ENCODE results near the gene TRMT1L. TPM values are rescaled to one million over a fixed set of nuclear protein-coding genes. Genes with fewer than 3 reads are reported as not detected.

Gene TRMT1L
- total and polyA plus RNA-seq, 2 donors (not counting 3 experiments of a cell fraction or from before 2014, with no cell fraction given), result 7.9 to 12.8 TPM

DNA sequence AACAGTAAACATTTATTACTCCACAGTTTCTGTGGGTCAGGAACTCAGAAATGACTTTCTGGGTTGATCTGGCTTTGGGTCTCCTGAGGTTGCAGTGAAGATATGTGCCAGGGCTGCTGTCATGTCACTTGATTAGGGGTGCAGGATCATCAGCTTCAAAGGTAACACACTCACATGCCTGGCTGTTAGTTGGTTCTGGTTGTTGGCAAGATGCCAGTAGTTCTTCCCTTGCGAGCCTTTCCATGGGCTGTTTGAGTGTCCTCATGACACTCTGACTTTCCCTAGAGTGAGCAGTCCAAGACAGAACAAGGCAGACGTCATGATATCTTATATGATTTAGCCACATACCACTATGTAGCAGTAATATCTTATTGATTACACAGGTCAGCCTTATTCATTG is 2.0 kb upstream of the TRMT1L start:
- BruUV-seq (replicated peaks), result no TSS peak
- no peak overlapping the region for H3K4me3 ChIP-seq (replicated peaks in 1 of 3; ENCODE audit: insufficient read depth in 1 of 3, low read depth in 1 of 3, low read length in 3 of 3)
- no peaks in the 10 kb centered on the region for H3K27me3 ChIP-seq (ENCODE audit: control insufficient read depth in 2 of 2, insufficient read depth in 2 of 2, low read length in 2 of 2)
- POLR2A ChIA-PET, result no interaction called here
- CTCF ChIA-PET, result interaction anchor here (0.7 to 3.3 kb wide), 4 partner anchors 11 to 522 kb away, joined by 3 to 36 read pairs (median 4); no protein-coding TSS in a partner anchor
- DNase-seq (ENCODE audit: low read depth, low spot score), result no peak
- peaks cover 8% of the 10 kb centered on the region for H3K79me2 ChIP-seq (ENCODE audit: control insufficient read depth, insufficient read depth, low read length)
- peaks cover 15% of the 10 kb centered on the region for H3K4me1 ChIP-seq (ENCODE audit: control insufficient read depth, extremely low read depth, insufficient read depth, low read length)
- peak overlapping the region; percentile 98 for H3K4me2 ChIP-seq (ENCODE audit: insufficient read depth, low read length)
- H3K9me3 ChIP-seq (replicated peaks; ENCODE audit: control insufficient read depth, insufficient read depth, low read length), result no peaks in the 10 kb centered on the region
- no peak overlapping the region for H3K27ac ChIP-seq (ENCODE audit: insufficient read depth, low read depth, low read length)
- TF ChIP-seq, protein P1, sequence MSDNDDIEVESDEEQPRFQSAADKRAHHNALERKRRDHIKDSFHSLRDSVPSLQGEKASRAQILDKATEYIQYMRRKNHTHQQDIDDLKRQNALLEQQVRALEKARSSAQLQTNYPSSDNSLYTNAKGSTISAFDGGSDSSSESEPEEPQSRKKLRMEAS (IDR thresholded peaks at IDR 0.05; ENCODE audit: insufficient read depth, insufficient read length), result no peak
- TF ChIP-seq, protein P2, sequence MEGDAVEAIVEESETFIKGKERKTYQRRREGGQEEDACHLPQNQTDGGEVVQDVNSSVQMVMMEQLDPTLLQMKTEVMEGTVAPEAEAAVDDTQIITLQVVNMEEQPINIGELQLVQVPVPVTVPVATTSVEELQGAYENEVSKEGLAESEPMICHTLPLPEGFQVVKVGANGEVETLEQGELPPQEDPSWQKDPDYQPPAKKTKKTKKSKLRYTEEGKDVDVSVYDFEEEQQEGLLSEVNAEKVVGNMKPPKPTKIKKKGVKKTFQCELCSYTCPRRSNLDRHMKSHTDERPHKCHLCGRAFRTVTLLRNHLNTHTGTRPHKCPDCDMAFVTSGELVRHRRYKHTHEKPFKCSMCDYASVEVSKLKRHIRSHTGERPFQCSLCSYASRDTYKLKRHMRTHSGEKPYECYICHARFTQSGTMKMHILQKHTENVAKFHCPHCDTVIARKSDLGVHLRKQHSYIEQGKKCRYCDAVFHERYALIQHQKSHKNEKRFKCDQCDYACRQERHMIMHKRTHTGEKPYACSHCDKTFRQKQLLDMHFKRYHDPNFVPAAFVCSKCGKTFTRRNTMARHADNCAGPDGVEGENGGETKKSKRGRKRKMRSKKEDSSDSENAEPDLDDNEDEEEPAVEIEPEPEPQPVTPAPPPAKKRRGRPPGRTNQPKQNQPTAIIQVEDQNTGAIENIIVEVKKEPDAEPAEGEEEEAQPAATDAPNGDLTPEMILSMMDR (IDR thresholded peaks at IDR 0.05; ENCODE audit: extremely low read depth in 1 of 2, insufficient read depth in 1 of 2, low read depth in 1 of 2, low read length in 2 of 2), result no peak
- TF ChIP-seq POLR2AphosphoS5 (IDR thresholded peaks at IDR 0.05; ENCODE audit: insufficient read depth, low read depth, low read length), result no peak
- TF ChIP-seq EZH2 (IDR thresholded peaks at IDR 0.05; ENCODE audit: borderline replicate concordance, low read depth, low read length, severe bottlenecking), result no peak
- TF ChIP-seq GATA2 (IDR thresholded peaks at IDR 0.05; ENCODE audit: insufficient read depth, insufficient read length, low read depth, low read length), result no peak
- TF ChIP-seq JUN (IDR thresholded peaks at IDR 0.05; ENCODE audit: borderline replicate concordance, insufficient read depth, insufficient read length, low read depth), result no peak
- TF ChIP-seq FOS (IDR thresholded peaks at IDR 0.05; ENCODE audit: borderline replicate concordance, insufficient read depth, low read length), result no peak
- TF ChIP-seq MYC (IDR thresholded peaks at IDR 0.05; ENCODE audit: low read depth, low read length), result no peak
- no peak for TF ChIP-seq POLR2A (IDR thresholded peaks at IDR 0.05; ENCODE audit: low read depth, low read length)
- FAIRE-seq, result no peak
- dilution Hi-C loops (cut with MboI; ENCODE audit: extremely low pct_ligation_motif_present, low sequenced_read_pairs), result no loop called here
- H3K36me3 ChIP-seq (ENCODE audit: control insufficient read depth in 2 of 2, extremely low read depth in 1 of 2, insufficient read depth in 2 of 2, low read length in 2 of 2), result no peaks in the 10 kb centered on the region
- H4K20me1 ChIP-seq (replicated peaks; ENCODE audit: control insufficient read depth, extremely low read depth, insufficient read depth, low read length), result no peaks in the 10 kb centered on the region
- no peaks in the 10 kb centered on the region for H3K9me1 ChIP-seq (replicated peaks; ENCODE audit: control insufficient read depth, extremely low read depth, insufficient read depth, low read length)
- intact Hi-C loops (cut with micrococcal nuclease), result loop anchor here (5.0 kb wide), 1 partner anchor 514 kb away; no protein-coding TSS in a partner anchor
- H2AFZ ChIP-seq (ENCODE audit: low read depth, low read length), result no peak overlapping the region
- H3K9ac ChIP-seq (replicated peaks; ENCODE audit: extremely low read depth, insufficient read depth, low read length), result no peak overlapping the region
